ENCODE data around the gene PSMB7. TPM values are rescaled to one million over a fixed set of nuclear protein-coding genes. Genes with fewer than 3 reads are reported as not detected.

The PSMB7 gene
- total RNA-seq, 2 experiments from 2014 or later: 155 to 170 TPM

- intact Hi-C loops (cut with micrococcal nuclease): no loop called here
These were observed 85.1 kb downstream of the PSMB7 start for GRCh38 chr9:124330011-124330697.

GRCh38 chr9:124329206-124329792 lies 85.9 kb downstream of the PSMB7 start:
- ChIA-PET CTCF (no interaction called here), POLR2A (no interaction called here)
- ATAC-seq: no peak
- Mint-ChIP-seq H3K4me3 (no peak overlapping the region), H3K9me3 (no peaks in the 10 kb centered on the region), H3K4me1 (ENCODE audit: low read depth) (no peaks in the 10 kb centered on the region), H3K27ac (no peak overlapping the region), H3K36me3 (ENCODE audit: low read depth) (peaks cover 3% of the 10 kb centered on the region), H3K27me3 (no peaks in the 10 kb centered on the region)
- TF ChIP-seq CTCF (IDR thresholded peaks at IDR 0.05): no peak
- intact Hi-C loops (cut with micrococcal nuclease): no loop called here
- no peak for DNase-seq

More at GRCh38 chr9:124330011-124330697, 85.1 kb downstream of the PSMB7 start:
- Mint-ChIP-seq H3K27ac (no peak overlapping the region), H3K9me3 (no peaks in the 10 kb centered on the region), H3K4me1 (ENCODE audit: low read depth) (no peaks in the 10 kb centered on the region), H3K4me3 (no peak overlapping the region), H3K36me3 (ENCODE audit: low read depth) (peaks cover 3% of the 10 kb centered on the region), H3K27me3 (no peaks in the 10 kb centered on the region)
- POLR2A ChIA-PET: no interaction called here
- TF ChIP-seq CTCF (IDR thresholded peaks at IDR 0.05): no peak
- ATAC-seq: no peak
- CTCF ChIA-PET: no interaction called here
- DNase-seq: no peak

DNA sequence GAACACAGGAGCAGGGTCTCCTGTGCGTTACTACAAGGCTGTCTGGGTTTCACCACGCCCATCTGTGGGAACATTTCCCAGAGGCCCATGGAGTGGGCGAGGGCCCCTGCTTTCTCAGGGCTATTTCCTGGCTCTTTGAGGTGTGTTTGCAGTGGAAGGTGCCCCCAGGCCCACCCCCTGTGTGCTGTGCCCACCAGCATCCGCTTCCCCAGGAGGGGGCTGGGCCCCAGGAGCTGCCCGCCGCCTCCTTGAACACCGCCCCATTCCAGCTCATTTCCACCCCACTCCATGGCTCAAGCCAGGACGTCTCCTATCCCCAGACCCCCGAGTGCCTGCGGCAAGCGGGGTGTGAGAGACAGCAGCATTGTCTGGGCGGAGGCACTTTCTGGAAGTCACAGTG lies 87.0 kb downstream of the PSMB7 start:
- POLR2A ChIA-PET: interaction anchor here (1.0 kb wide), 1 partner anchor 37 kb away, joined by 3 read pairs; no protein-coding TSS in a partner anchor

DNA sequence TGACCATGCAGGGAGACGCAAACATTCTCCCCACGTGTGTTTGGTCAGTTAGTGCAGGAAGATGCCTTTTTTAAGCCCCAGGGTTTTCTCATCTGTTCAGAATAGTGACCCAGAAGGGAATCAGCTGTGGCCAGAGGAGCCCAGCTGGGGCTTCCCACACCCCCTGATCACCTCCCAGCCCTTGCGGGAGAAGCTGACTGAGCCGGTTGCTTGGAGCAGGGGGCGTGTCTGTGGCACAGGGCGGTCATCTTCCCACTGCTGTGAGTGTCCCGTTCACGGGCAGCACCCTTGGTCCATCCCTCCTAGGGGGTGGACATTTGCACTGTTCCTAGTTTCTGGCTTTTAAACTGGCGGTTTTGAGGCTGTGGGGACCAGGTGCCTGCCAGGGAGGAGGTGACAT lies 87.8 kb downstream of the PSMB7 start:
- POLR2A ChIA-PET: no interaction called here
- no peak for DNase-seq
- no peaks in the 10 kb centered on the region for H3K27me3 Mint-ChIP-seq
- H3K36me3 Mint-ChIP-seq (ENCODE audit: low read depth): no peaks in the 10 kb centered on the region
- H3K27ac Mint-ChIP-seq: no peak overlapping the region
- CTCF ChIA-PET: no interaction called here
- H3K4me3 Mint-ChIP-seq: no peak overlapping the region
- TF ChIP-seq CTCF (IDR thresholded peaks at IDR 0.05): no peak
- no peak for ATAC-seq
- intact Hi-C loops (cut with micrococcal nuclease): no loop called here
- H3K4me1 Mint-ChIP-seq (ENCODE audit: low read depth): no peaks in the 10 kb centered on the region
- no peaks in the 10 kb centered on the region for H3K9me3 Mint-ChIP-seq

More for the DNA sequence above, 87.0 kb downstream of the PSMB7 start:
- Mint-ChIP-seq H3K9me3 (no peaks in the 10 kb centered on the region), H3K4me3 (no peak overlapping the region), H3K27me3 (no peaks in the 10 kb centered on the region), H3K36me3 (ENCODE audit: low read depth) (no peaks in the 10 kb centered on the region), H3K4me1 (ENCODE audit: low read depth) (no peaks in the 10 kb centered on the region), H3K27ac (no peak overlapping the region)
- TF ChIP-seq CTCF (IDR thresholded peaks at IDR 0.05): no peak
- CTCF ChIA-PET: no interaction called here
- intact Hi-C loops (cut with micrococcal nuclease): no loop called here
- DNase-seq (no peak), ATAC-seq (no peak)

DNA sequence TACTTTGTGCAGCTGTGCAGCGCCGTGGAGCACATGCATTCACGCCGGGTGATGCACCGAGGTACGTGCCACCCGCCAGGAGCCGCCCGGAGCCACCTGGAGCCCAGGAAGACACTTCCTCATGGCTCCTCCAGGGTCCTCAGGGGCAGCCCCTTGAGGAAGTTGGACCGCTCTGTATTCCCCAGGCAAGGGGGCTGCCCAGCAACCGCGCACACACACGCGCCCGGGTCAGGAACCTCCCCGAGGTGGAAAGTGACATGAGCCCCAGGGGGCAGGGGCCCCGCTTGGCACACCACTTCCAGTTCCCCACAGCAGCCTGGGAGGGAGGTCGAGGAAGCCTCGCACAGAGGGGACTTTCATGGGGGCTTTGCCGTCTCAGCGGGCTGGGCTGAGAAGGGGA lies 88.9 kb downstream of the PSMB7 start:
- Mint-ChIP-seq H3K36me3 (ENCODE audit: low read depth) (no peaks in the 10 kb centered on the region), H3K4me3 (no peak overlapping the region), H3K27me3 (no peaks in the 10 kb centered on the region), H3K4me1 (ENCODE audit: low read depth) (no peaks in the 10 kb centered on the region), H3K27ac (no peak overlapping the region), H3K9me3 (no peaks in the 10 kb centered on the region)
- ChIA-PET POLR2A (no interaction called here), CTCF (interaction anchor here (1.6 kb wide), 1 partner anchor 196 kb away, joined by 3 read pairs; no protein-coding TSS in a partner anchor)
- DNase-seq: no peak
- ATAC-seq: no peak
- intact Hi-C loops (cut with micrococcal nuclease): no loop called here
- no peak for TF ChIP-seq CTCF (IDR thresholded peaks at IDR 0.05)
